Panc1 (cell line): ENCODE data around the gene FRMD4A.

Source experiments
- POLR2AphosphoS5 ChIP-seq: IDR thresholded peaks from 2 replicates; pipeline ENCODE4 v1.6.1; 2012; ENCODE audit warnings: mild to moderate bottlenecking, low read depth, low read length, moderate library complexity
- SIN3A ChIP-seq: IDR thresholded peaks from 2 replicates; pipeline ENCODE4 v1.6.1; 2012; ENCODE audit warnings: low read depth, mild to moderate bottlenecking, low read length, moderate library complexity, borderline replicate concordance; ENCODE audit not compliant: insufficient read depth
- TCF7L2 ChIP-seq: IDR thresholded peaks from 2 replicates; pipeline ENCODE4 v1.6.1; 2011; ENCODE audit warnings: mild to moderate bottlenecking, low read depth, low read length, inconsistent platforms
- TF ChIP-seq, protein P1 (sequence below): fragments of 450-650 bp; IDR thresholded peaks from 2 replicates; pipeline ENCODE4 v1.5.1; 2017; ENCODE audit warnings: mild to moderate bottlenecking
- TF ChIP-seq, protein P2 (sequence below), 2 experiments: IDR thresholded peaks; 2 replicates each; pipeline ENCODE4 v1.6.1; 2011 to 2012; ENCODE audit warnings: low read depth in 2 of 2, control low read depth in 1 of 2, low read length in 1 of 2, mild to moderate bottlenecking in 1 of 2, moderate library complexity in 1 of 2; ENCODE audit not compliant: insufficient read depth in 1 of 2

DNA sequence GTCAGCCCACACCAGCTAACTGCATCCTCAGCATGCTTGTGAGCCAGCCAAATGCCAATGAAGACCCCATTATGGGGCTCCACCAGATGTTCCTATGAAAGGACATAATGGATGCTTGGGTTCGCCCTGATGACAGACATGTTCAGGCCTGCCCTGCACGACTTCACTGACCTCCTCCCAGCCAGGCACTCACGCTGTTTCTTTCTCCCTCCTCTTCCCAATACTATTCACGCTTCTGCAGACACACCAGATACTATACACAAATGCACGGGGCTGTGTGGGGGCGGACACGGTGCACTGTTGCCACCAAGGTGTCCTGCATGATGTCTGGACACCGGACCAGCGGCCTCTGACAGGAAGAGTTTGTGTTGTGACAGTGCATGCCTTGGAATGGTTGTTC lies 459.7 kb downstream of the FRMD4A start:
- TF ChIP-seq, protein P1, sequence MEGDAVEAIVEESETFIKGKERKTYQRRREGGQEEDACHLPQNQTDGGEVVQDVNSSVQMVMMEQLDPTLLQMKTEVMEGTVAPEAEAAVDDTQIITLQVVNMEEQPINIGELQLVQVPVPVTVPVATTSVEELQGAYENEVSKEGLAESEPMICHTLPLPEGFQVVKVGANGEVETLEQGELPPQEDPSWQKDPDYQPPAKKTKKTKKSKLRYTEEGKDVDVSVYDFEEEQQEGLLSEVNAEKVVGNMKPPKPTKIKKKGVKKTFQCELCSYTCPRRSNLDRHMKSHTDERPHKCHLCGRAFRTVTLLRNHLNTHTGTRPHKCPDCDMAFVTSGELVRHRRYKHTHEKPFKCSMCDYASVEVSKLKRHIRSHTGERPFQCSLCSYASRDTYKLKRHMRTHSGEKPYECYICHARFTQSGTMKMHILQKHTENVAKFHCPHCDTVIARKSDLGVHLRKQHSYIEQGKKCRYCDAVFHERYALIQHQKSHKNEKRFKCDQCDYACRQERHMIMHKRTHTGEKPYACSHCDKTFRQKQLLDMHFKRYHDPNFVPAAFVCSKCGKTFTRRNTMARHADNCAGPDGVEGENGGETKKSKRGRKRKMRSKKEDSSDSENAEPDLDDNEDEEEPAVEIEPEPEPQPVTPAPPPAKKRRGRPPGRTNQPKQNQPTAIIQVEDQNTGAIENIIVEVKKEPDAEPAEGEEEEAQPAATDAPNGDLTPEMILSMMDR: no peak
- TF ChIP-seq SIN3A (no peak), POLR2AphosphoS5 (no peak), TCF7L2 (no peak)
- TF ChIP-seq, protein P2, sequence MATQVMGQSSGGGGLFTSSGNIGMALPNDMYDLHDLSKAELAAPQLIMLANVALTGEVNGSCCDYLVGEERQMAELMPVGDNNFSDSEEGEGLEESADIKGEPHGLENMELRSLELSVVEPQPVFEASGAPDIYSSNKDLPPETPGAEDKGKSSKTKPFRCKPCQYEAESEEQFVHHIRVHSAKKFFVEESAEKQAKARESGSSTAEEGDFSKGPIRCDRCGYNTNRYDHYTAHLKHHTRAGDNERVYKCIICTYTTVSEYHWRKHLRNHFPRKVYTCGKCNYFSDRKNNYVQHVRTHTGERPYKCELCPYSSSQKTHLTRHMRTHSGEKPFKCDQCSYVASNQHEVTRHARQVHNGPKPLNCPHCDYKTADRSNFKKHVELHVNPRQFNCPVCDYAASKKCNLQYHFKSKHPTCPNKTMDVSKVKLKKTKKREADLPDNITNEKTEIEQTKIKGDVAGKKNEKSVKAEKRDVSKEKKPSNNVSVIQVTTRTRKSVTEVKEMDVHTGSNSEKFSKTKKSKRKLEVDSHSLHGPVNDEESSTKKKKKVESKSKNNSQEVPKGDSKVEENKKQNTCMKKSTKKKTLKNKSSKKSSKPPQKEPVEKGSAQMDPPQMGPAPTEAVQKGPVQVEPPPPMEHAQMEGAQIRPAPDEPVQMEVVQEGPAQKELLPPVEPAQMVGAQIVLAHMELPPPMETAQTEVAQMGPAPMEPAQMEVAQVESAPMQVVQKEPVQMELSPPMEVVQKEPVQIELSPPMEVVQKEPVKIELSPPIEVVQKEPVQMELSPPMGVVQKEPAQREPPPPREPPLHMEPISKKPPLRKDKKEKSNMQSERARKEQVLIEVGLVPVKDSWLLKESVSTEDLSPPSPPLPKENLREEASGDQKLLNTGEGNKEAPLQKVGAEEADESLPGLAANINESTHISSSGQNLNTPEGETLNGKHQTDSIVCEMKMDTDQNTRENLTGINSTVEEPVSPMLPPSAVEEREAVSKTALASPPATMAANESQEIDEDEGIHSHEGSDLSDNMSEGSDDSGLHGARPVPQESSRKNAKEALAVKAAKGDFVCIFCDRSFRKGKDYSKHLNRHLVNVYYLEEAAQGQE (IDR thresholded peaks at IDR 0.05; ENCODE audit: insufficient read depth in 1 of 2, low read depth in 2 of 2, low read length in 1 of 2): no peak
